GM12801 (cell line): Measurements from ENCODE around the gene DOCK9.

Experiments
- CTCF ChIP-seq: IDR thresholded peaks from one replicate; pipeline ENCODE4 v1.5.1; 2011; ENCODE audit warnings: control low read depth; ENCODE audit not compliant: insufficient read length; ENCODE audit errors: extremely low read depth

The DOCK9 gene

DNA sequence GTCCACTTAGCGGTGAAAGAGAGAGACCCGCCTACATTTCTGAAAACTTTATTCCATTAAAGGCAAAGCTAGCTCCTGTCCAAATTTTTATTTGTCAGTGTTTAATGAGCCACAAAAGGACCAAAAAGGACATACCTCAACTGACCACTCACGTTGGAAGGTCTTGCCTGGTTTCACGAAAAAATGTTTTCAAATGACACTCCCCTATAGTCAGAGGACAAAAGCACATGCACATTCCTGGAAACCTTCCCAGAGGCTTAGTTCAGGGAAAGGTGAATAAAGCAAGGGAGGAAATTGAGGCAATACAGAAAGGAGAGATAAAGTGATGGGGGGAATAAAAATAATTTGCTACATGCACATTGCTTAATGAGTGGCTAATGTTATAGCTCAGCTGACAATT lies 55.6 kb downstream of the DOCK9 start:
- TF ChIP-seq CTCF: no peak

- TF ChIP-seq CTCF: no peak
Observed at GRCh38 chr13:98921786-98922185, 56.1 kb downstream of the DOCK9 start.

- no peak for TF ChIP-seq CTCF
Observed at GRCh38 chr13:98921015-98921580, 56.8 kb downstream of the DOCK9 start.

GRCh38 chr13:98919566-98919965 lies 58.3 kb downstream of the DOCK9 start:
- TF ChIP-seq CTCF: no peak

- no peak for TF ChIP-seq CTCF
Observed at GRCh38 chr13:98918771-98919170, 59.1 kb downstream of the DOCK9 start.

DNA sequence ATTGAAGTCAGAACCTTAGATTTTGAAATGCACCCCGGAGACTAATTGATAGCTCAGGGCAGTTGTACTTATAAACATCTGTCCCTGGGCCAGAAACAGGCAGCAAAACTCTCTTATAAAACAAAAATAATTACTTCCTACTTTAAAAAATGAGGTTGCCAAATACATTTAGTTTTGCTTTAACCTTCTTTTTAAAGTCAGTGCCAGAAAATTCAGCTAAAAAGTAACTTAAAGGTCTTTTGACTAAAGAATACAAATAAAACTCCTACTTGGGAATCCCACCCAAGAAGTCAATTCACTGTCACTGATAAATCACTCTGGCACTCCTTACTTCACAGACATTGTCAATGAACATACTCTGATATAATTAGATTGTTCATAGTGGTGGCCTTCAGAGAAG lies 60.7 kb downstream of the DOCK9 start:
- no peak for TF ChIP-seq CTCF

GRCh38 chr13:98916403-98916802 lies 61.5 kb downstream of the DOCK9 start:
- no peak for TF ChIP-seq CTCF
